ENCODE results near the gene ANKRD33. TPM values are rescaled to one million over a fixed set of nuclear protein-coding genes. Genes with fewer than 3 reads are reported as not detected.
A peak's percentile ranks its signal among the peaks of the same experiment; 100 is the strongest.

Gene ANKRD33
- total and polyA plus RNA-seq, 2 of the 8 experiments (the other 6 are each of a cell fraction or from before 2014, with no cell fraction given), result 0.41 to 0.53 TPM

- Histone ChIP-seq H3K4me1 (replicated peaks in 1 of 4; ENCODE audit: control insufficient read depth in 3 of 4, insufficient read depth in 4 of 4, low read length in 3 of 4) (peaks cover 15 to 49% (median 41%) of the 10 kb centered on the region in 4 experiments), H3K4ac (replicated peaks; ENCODE audit: insufficient read length, low read depth, low read length) (no peak overlapping the region), H2BK12ac (ENCODE audit: low read depth, low read length) (peak overlapping the region; percentile 92; the same call in 1 of the 2 replicates), H2BK15ac (ENCODE audit: low read length) (peak overlapping the region; percentile 88; the same call in 1 of the 2 replicates), H3K18ac (ENCODE audit: extremely low read depth, low read length) (peak overlapping the region; percentile 48; the same call in 1 of the 2 replicates), H3K79me1 (ENCODE audit: low read depth, low read length) (no peaks in the 10 kb centered on the region), H3K4me2 (ENCODE audit: insufficient read depth in 1 of 2, low read depth in 2 of 2, low read length in 2 of 2) (peak overlapping the region; percentile 95 to 96; a peak in 1 of 4 replicates), H3K14ac (ENCODE audit: insufficient read length) (no peak overlapping the region), H3K9me3 (ENCODE audit: insufficient read depth in 2 of 2, low read depth in 1 of 2, low read length in 1 of 2) (no peaks in the 10 kb centered on the region), H3K4me3 (ENCODE audit: extremely low read depth in 1 of 4, insufficient read depth in 2 of 4, low read depth in 3 of 4, low read length in 4 of 4) (no peak overlapping the region), H3K27me3 (replicated peaks in 1 of 4; ENCODE audit: control insufficient read depth in 3 of 4, extremely low read depth in 1 of 4, insufficient read depth in 3 of 4, low read length in 3 of 4) (peaks cover 0 to 29% (median 24%) of the 10 kb centered on the region in 4 experiments; a peak in 6 of 7 replicates), H4K5ac (ENCODE audit: insufficient read length, low read depth, low read length) (no peak overlapping the region), H3K27ac (ENCODE audit: low read depth, low read length) (no peak overlapping the region), H4K20me1 (replicated peaks in 1 of 2; ENCODE audit: control insufficient read depth in 1 of 2, insufficient read depth in 2 of 2, low read length in 2 of 2) (no peaks in the 10 kb centered on the region), H4K91ac (replicated peaks; ENCODE audit: insufficient read length, low read length) (no peak overlapping the region), H2BK5ac (ENCODE audit: low read depth, low read length) (no peak overlapping the region), H3K23ac (ENCODE audit: insufficient read length) (no peak overlapping the region), H2BK20ac (ENCODE audit: low read length) (no peak overlapping the region), H2AFZ (ENCODE audit: low read length) (no peak overlapping the region), H3K36me3 (ENCODE audit: control insufficient read depth in 2 of 4, insufficient read depth in 4 of 4, low read length in 3 of 4) (no peaks in the 10 kb centered on the region), H3K23me2 (ENCODE audit: low read depth, low read length) (peaks cover 23% of the 10 kb centered on the region), H3K56ac (replicated peaks; ENCODE audit: insufficient read length, low read depth, low read length) (no peak overlapping the region), H2BK120ac (replicated peaks; ENCODE audit: low read depth, low read length) (no peak overlapping the region), H2AK5ac (ENCODE audit: low read depth, low read length) (peak overlapping the region; percentile 77), H4K8ac (ENCODE audit: extremely low read depth, insufficient read depth, low read length) (peak overlapping the region; percentile 11), H3K79me2 (ENCODE audit: control insufficient read depth in 1 of 2, insufficient read depth in 2 of 2, low read length in 2 of 2) (no peaks in the 10 kb centered on the region), H3K9ac (replicated peaks in 1 of 4; ENCODE audit: extremely low read depth in 1 of 4, low read depth in 3 of 4, low read length in 3 of 4) (no peak overlapping the region)
- FAIRE-seq (no peak), DNase-seq (ENCODE audit: low read depth in 1 of 2, low spot score in 2 of 2) (no peak)
- WGBS, 2 experiments (ENCODE audit: extremely low coverage in 1 of 2, insufficient coverage in 1 of 2, insufficient read length in 1 of 2, insufficient replicate concordance in 2 of 2, low coverage in 1 of 2, low lambda C conversion rate in 2 of 2, missing lambda C conversion rate in 1 of 2), result 78% methylated on average over 12 of the region's 12 CpGs; no CpG with 5 or more reads in 1 of the 2 experiments
- TF ChIP-seq RNF2 (IDR thresholded peaks at IDR 0.05; ENCODE audit: borderline replicate concordance, low read depth, low read length, missing control alignments, poor library complexity, severe bottlenecking) (peak; percentile 10), KDM4A (IDR thresholded peaks at IDR 0.05; ENCODE audit: low read depth, low read length, severe bottlenecking) (no peak)
- ChIA-PET CTCF (ENCODE audit: partially characterized antibody) (interaction anchor here (0.9 to 10.6 kb wide), 5 partner anchors 8 to 53 kb away, joined by 3 to 132 read pairs (median 9); a partner anchor contains a TSS), POLR2A (ENCODE audit: partially characterized antibody) (interaction anchor here (0.7 to 11.2 kb wide), 3 partner anchors 11 to 48 kb away, joined by 3 to 107 read pairs (median 11); partner anchors contain the start of gene FIGNL2)
Measured at GRCh38 chr12:51867796-51868428, 20.0 kb upstream of the ANKRD33 start.

Measured in H1 (cell line).